GM12878 (cell line): ENCODE results near the gene TMEM9B. TPM values are rescaled to one million over a fixed set of nuclear protein-coding genes. Genes with fewer than 3 reads are reported as not detected.

Source experiments
- ATAC-seq: fragments of 200-7000 bp; cut with Tn5 transposase; 3 replicates; pipeline ENCODE4 v1.9.1; 2020; ENCODE audit warnings: mild to moderate bottlenecking, moderate library complexity
- BruUV-seq: library from RNA; stranded (reverse); fragments of 400-500 nt; replicated peaks from 2 replicates; lab custom pipeline; 2021; lab: Mats Ljungman, UMichigan
- CTCF ChIA-PET: fragments of 300-600 bp; sonication (Branson Sonifier 250); formaldehyde crosslinking; extraction: SDS; loops from one replicate; lab custom pipeline; 2021; ENCODE audit warnings: inconsistent platforms; lab: Yijun Ruan, JAX
- POLR2A ChIA-PET: fragments of 350-600 bp; formaldehyde crosslinking; extraction: SDS; loops from one replicate; lab custom pipeline; 2021; ENCODE audit warnings: inconsistent platforms; lab: Charles Lee
- RAD21 ChIA-PET: fragments of 300-600 bp; sonication (Branson Sonifier 250); formaldehyde crosslinking; loops from one replicate; lab custom pipeline; 2023; ENCODE audit warnings: antibody characterized with exemption; ENCODE audit not compliant: unreplicated experiment; lab: Charles Lee
- SMC1A ChIA-PET: fragments of 300-600 bp; sonication (Branson Sonifier 250); formaldehyde crosslinking; loops from one replicate; lab custom pipeline; 2023; ENCODE audit not compliant: unreplicated experiment, uncharacterized antibody; lab: Charles Lee
- DNase-seq: peaks from one replicate; pipeline ENCODE4 v3.0.0-alpha.2; 2011; ENCODE audit warnings: low read depth, low spot score
- FAIRE-seq: peaks from 3 replicates; lab custom pipeline; 2011; peaks lifted over from hg19 to GRCh38; lab: Jason Lieb, UNC
- H2AFZ ChIP-seq: 2 replicates; pipeline ENCODE4 v1.6.0; 2011; ENCODE audit warnings: low read depth, low read length, control low read depth; ENCODE audit not compliant: control insufficient read depth
- H3K27ac ChIP-seq: 2 replicates; pipeline ENCODE4 v1.5.1; 2011; ENCODE audit warnings: control low read depth; ENCODE audit not compliant: control insufficient read depth, insufficient read depth
- H3K27me3 ChIP-seq, 2 experiments: replicated peaks in 1 of 2; 2 replicates each; pipeline versions ENCODE4 v1.6.0 to v1.6.1; 2011; ENCODE audit warnings: low read length in 1 of 2; ENCODE audit not compliant: control insufficient read depth in 2 of 2, insufficient read depth in 2 of 2
- H3K36me3 ChIP-seq, 2 experiments: 2 replicates each; pipeline ENCODE4 v1.5.1; 2011; ENCODE audit warnings: low read length in 1 of 2; ENCODE audit not compliant: control insufficient read depth in 2 of 2, insufficient read depth in 2 of 2
- H3K4me1 ChIP-seq: 2 replicates; pipeline ENCODE4 v1.6.1; 2011; ENCODE audit warnings: mild to moderate bottlenecking, low read length, moderate library complexity, mixed read lengths; ENCODE audit not compliant: control insufficient read depth, insufficient read depth
- H3K4me2 ChIP-seq: 2 replicates; pipeline ENCODE4 v1.6.0; 2011; ENCODE audit warnings: control low read depth; ENCODE audit not compliant: control insufficient read depth, insufficient read depth
- H3K4me3 ChIP-seq: fragments of 200-600 bp; sonication (generic); 2 replicates; pipeline ENCODE4 v1.5.1; 2016
- H3K79me2 ChIP-seq: 2 replicates; pipeline ENCODE4 v1.6.0; 2011; ENCODE audit warnings: low read length; ENCODE audit not compliant: control insufficient read depth, insufficient read depth
- H3K9ac ChIP-seq: 2 replicates; pipeline ENCODE4 v1.8.0; 2011; ENCODE audit warnings: low read length, control low read depth, mixed read lengths; ENCODE audit not compliant: control insufficient read depth, insufficient read depth
- H3K9me3 ChIP-seq: replicated peaks from 3 replicates; pipeline ENCODE4 v1.5.1; 2011; ENCODE audit warnings: mild to moderate bottlenecking, low read length; ENCODE audit not compliant: control insufficient read depth, insufficient read depth
- H4K20me1 ChIP-seq: 2 replicates; pipeline ENCODE4 v1.6.0; 2011; ENCODE audit not compliant: control insufficient read depth, insufficient read depth
- CHD2 ChIP-seq: IDR thresholded peaks from 2 replicates; pipeline ENCODE4 v1.6.1; 2011; ENCODE audit warnings: low read depth, low read length, improper control_type of control experiment, borderline replicate concordance
- TCF7 ChIP-seq: IDR thresholded peaks from 2 replicates; pipeline ENCODE4 v1.6.1; 2014; ENCODE audit warnings: antibody characterized with exemption, borderline replicate concordance
- ZNF24 ChIP-seq: fragments of 450-650 bp; IDR thresholded peaks from 2 replicates; pipeline ENCODE4 v1.6.1; 2017; ENCODE audit warnings: antibody characterized with exemption, mild to moderate bottlenecking
- WGBS: methylation state at CpG from one replicate; pipeline ENCODE4 v1.1.6; 2016; ENCODE audit warnings: low lambda C conversion rate; ENCODE audit not compliant: insufficient replicate concordance, insufficient coverage; ENCODE audit errors: missing lambda C conversion rate; 5-methylcytosine and 5-hydroxymethylcytosine counted together
- in situ Hi-C: fragments of 300-500 bp; cut with MboI; formaldehyde crosslinking; loops from 9 replicates; pipeline ENCODE4 v1.14.3; 2018; ENCODE audit warnings: mixed read lengths
- intact Hi-C: fragments of 100-400 bp; cut with micrococcal nuclease; formaldehyde crosslinking; loops from one replicate; pipeline ENCODE4 v1.14.2; 2022; ENCODE audit not compliant: unreplicated experiment
- polyA plus RNA-seq, 11 experiments: library from polyadenylated mRNA; depleted of rRNA in 4 of 11; unstranded in 6 of 11; stranded (reverse) in 5 of 11; fragments of >200 nt; fragmentation: Nextera tagmentation in 4 of 11; fragmentation: Illumina TruSeq in 1 of 11; extraction: Ambion mirVana in 4 of 11; extraction: Trizol in 1 of 11; gene quantifications; 1 replicate in 1 of 11; 2 replicates in 10 of 11; pipeline versions ENCODE4 v1.2.1 to v1.2.3, GENCODE V29; 2011 to 2016; ENCODE audit warnings: inconsistent platforms in 2 of 11, missing spikeins in 2 of 11, low read depth in 1 of 11
- total RNA-seq, 4 experiments: library from RNA; depleted of rRNA in 3 of 4; stranded (reverse); fragments of >200 nt in 3 of 4; fragmentation: Illumina TruSeq in 1 of 4; extraction: Trizol in 1 of 4; gene quantifications; 2 replicates each; pipeline versions ENCODE4 v1.2.1 to v1.2.3, GENCODE V29; 2013 to 2021
- TF ChIP-seq, protein P1 (sequence below): fragments of 450-650 bp; formaldehyde crosslinking; IDR thresholded peaks from 2 replicates; pipeline ENCODE4 v1.5.0; 2022; ENCODE audit warnings: mild to moderate bottlenecking, missing genetic modification characterization

Gene TMEM9B
- total and polyA plus RNA-seq, 10 of the 15 experiments (the other 5 are each of a cell fraction or from before 2014, with no cell fraction given) = 11.5 to 54.0 (median 30.0) TPM

DNA sequence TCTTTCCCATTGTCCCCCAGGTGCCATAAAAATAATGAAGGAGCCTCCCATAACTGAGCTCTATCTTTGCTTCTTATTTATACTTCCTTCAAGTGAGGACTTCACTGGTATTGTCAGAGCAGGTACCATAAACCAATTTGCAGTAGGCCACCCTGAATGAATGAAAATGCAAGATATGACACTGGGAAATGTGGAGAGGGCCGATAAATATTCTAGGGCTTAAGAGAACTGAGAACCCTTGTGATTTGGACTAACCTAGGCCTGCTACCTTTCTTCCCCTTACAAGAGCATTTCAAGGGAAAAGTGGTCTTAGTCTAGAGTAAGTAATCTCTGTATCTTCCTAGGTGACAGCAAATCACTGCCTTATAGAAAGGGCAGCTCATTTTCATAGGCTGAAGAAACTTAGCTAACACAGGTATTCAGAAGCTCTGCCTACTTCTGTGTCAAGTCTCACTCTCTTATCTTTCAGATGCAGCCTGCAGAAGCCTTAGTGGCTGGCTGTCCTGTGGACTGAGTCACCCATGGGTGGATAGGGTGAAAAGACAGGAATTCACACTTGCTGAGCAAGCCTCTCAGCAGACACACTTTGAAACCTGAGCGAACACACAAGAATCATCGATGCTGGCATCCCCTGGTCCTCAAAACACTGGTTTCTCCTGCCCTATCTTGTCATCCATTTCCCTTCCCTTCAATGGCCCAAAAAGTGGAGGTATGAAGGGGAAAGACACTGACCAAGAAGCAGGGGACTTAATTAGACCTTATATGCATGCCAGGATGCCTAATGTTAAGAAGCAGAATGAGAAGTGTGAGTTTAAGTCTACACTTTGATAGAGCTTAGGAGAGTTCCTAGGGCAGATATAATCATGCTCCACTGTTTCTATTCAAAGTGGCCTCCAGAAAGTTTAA is 24.3 kb upstream of the TMEM9B start:
- intact Hi-C loops (no loop called here), in situ Hi-C loops (no loop called here)
- Histone ChIP-seq H3K27ac (no peak overlapping the region), H2AFZ (no peak overlapping the region), H4K20me1 (no peaks in the 10 kb centered on the region), H3K79me2 (no peaks in the 10 kb centered on the region), H3K4me3 (no peak overlapping the region), H3K36me3 (no peaks in the 10 kb centered on the region), H3K9ac (no peak overlapping the region), H3K27me3 (peaks cover 0 to 2% of the 10 kb centered on the region in 2 experiments; a peak in 1 of 4 replicates)
- no TSS peak for BruUV-seq
- CTCF ChIA-PET = interaction anchor here (0.8 to 1.5 kb wide), 3 partner anchors 101 to 149 kb away, joined by 3 to 4 read pairs (median 3); no protein-coding TSS in a partner anchor
- ATAC-seq (no peak), DNase-seq (no peak), FAIRE-seq (no peak)
- RAD21 ChIA-PET = interaction anchor here (0.5 kb wide), 1 partner anchor 515 kb away, joined by 4 read pairs; no protein-coding TSS in a partner anchor
- SMC1A ChIA-PET = no interaction called here
- 48% methylated on average over 3 of the region's 3 CpGs for WGBS
- POLR2A ChIA-PET = no interaction called here
- TF ChIP-seq ZNF24 (no peak), CHD2 (no peak), TCF7 (no peak)
- TF ChIP-seq, protein P1, sequence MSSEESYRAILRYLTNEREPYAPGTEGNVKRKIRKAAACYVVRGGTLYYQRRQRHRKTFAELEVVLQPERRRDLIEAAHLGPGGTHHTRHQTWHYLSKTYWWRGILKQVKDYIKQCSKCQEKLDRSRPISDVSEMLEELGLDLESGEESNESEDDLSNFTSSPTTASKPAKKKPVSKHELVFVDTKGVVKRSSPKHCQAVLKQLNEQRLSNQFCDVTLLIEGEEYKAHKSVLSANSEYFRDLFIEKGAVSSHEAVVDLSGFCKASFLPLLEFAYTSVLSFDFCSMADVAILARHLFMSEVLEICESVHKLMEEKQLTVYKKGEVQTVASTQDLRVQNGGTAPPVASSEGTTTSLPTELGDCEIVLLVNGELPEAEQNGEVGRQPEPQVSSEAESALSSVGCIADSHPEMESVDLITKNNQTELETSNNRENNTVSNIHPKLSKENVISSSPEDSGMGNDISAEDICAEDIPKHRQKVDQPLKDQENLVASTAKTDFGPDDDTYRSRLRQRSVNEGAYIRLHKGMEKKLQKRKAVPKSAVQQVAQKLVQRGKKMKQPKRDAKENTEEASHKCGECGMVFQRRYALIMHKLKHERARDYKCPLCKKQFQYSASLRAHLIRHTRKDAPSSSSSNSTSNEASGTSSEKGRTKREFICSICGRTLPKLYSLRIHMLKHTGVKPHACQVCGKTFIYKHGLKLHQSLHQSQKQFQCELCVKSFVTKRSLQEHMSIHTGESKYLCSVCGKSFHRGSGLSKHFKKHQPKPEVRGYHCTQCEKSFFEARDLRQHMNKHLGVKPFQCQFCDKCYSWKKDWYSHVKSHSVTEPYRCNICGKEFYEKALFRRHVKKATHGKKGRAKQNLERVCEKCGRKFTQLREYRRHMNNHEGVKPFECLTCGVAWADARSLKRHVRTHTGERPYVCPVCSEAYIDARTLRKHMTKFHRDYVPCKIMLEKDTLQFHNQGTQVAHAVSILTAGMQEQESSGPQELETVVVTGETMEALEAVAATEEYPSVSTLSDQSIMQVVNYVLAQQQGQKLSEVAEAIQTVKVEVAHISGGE = no peak
- TF ChIP-seq, all 136 proteins: peak for 0
- Histone ChIP-seq H3K4me1 (no peaks in the 10 kb centered on the region), H3K9me3 (no peaks in the 10 kb centered on the region), H3K4me2 (no peak overlapping the region)
